C1 segment of cervical spinal cord (tissue), 14 donors: ENCODE data around the gene IVD.
A peak's percentile ranks its signal among the peaks of the same experiment; 100 is the strongest.

Source experiments
- DNase-seq, 14 donors: peaks; one replicate each; lab custom pipeline; 2025; lab: John Stamatoyannopoulos, UW

Gene IVD

GRCh38 chr15:40413036-40413435 is 7.4 kb downstream of the IVD start:
- DNase-seq = no peak

GRCh38 chr15:40414816-40415215 is 9.2 kb downstream of the IVD start:
- DNase-seq = no peak

GRCh38 chr15:40415226-40415625 is 9.6 kb downstream of the IVD start:
- DNase-seq = no peak

- DNase-seq = no peak
These were observed 10.5 kb downstream of the IVD start for GRCh38 chr15:40416056-40416455.

GRCh38 chr15:40418126-40418525 is 12.5 kb downstream of the IVD start:
- no peak for DNase-seq

GRCh38 chr15:40420071-40420713 is 14.6 kb downstream of the IVD start:
- DNase-seq = no peak

GRCh38 chr15:40420793-40421192 is 15.2 kb downstream of the IVD start:
- peak in 1 of 14 donors; percentile 62 for DNase-seq

- peak in 13 of 14 donors; percentile 25 to 79 (median 57) for DNase-seq
These were observed 15.9 kb downstream of the IVD start for GRCh38 chr15:40421246-40422157.

- DNase-seq = no peak
These were observed 19.0 kb downstream of the IVD start for GRCh38 chr15:40424483-40425115.

- DNase-seq = no peak
These were observed 20.1 kb downstream of the IVD start for GRCh38 chr15:40425681-40426080.

GRCh38 chr15:40427188-40427587 is 21.6 kb downstream of the IVD start:
- no peak for DNase-seq

- DNase-seq = no peak
These were observed 22.6 kb downstream of the IVD start for GRCh38 chr15:40428185-40428584.

GRCh38 chr15:40429068-40429710 is 23.6 kb downstream of the IVD start:
- DNase-seq = no peak

- no peak for DNase-seq
These were observed 24.7 kb downstream of the IVD start for GRCh38 chr15:40430271-40430805.

GRCh38 chr15:40435023-40435709 is 29.6 kb downstream of the IVD start:
- DNase-seq = no peak

GRCh38 chr15:40435710-40436089 is 30.1 kb downstream of the IVD start:
- DNase-seq = no peak

- no peak for DNase-seq
These were observed 30.7 kb downstream of the IVD start for GRCh38 chr15:40436116-40436891.

- no peak for DNase-seq
These were observed 31.5 kb downstream of the IVD start for GRCh38 chr15:40436892-40437751.
